PFSK-1 (cell line): ENCODE results near the gene CTNND2.

ENCODE experiments used
- FOXP2 ChIP-seq: optimal IDR thresholded peaks from 2 replicates; pipeline ENCODE3; 2011; ENCODE audit warnings: borderline replicate concordance, control low read depth, inconsistent platforms; ENCODE audit not compliant: insufficient read depth; ENCODE audit errors: extremely low read length, extremely low read depth
- POLR2AphosphoS5 ChIP-seq: IDR thresholded peaks from 2 replicates; pipeline ENCODE4 v1.6.1; 2012; ENCODE audit warnings: low read depth, mild to moderate bottlenecking, control low read depth, low read length, moderate library complexity
- REST ChIP-seq, 2 experiments: IDR thresholded peaks; 2 replicates each; pipeline versions ENCODE4 v1.6.1 to v1.8.0; 2011 to 2012; ENCODE audit warnings: low read depth in 2 of 2, low read length in 2 of 2, control low read depth in 1 of 2, inconsistent platforms in 1 of 2, mild to moderate bottlenecking in 1 of 2, moderate library complexity in 1 of 2; ENCODE audit not compliant: insufficient read depth in 1 of 2
- SIN3A ChIP-seq: IDR thresholded peaks from 2 replicates; pipeline ENCODE4 v1.6.1; 2012; ENCODE audit warnings: mild to moderate bottlenecking, low read length, moderate library complexity, borderline replicate concordance; ENCODE audit not compliant: insufficient read depth
- TAF1 ChIP-seq: IDR thresholded peaks from 2 replicates; pipeline ENCODE4 v1.6.1; 2012; ENCODE audit warnings: low read length, control low read depth, borderline replicate concordance; ENCODE audit not compliant: insufficient read depth

The CTNND2 gene

GRCh38 chr5:11047625-11048024 is 856.6 kb downstream of the CTNND2 start:
- TF ChIP-seq SIN3A (no peak), REST (IDR thresholded peaks at IDR 0.05; ENCODE audit: insufficient read depth in 1 of 2, low read depth in 2 of 2, low read length in 2 of 2) (no peak), FOXP2 (no peak), POLR2AphosphoS5 (no peak), TAF1 (no peak)

GRCh38 chr5:11047030-11047429 is 857.2 kb downstream of the CTNND2 start:
- TF ChIP-seq TAF1 (no peak), POLR2AphosphoS5 (no peak), REST (IDR thresholded peaks at IDR 0.05; ENCODE audit: insufficient read depth in 1 of 2, low read depth in 2 of 2, low read length in 2 of 2) (no peak), SIN3A (no peak), FOXP2 (no peak)

- TF ChIP-seq POLR2AphosphoS5, result no peak
- no peak for TF ChIP-seq REST (IDR thresholded peaks at IDR 0.05; ENCODE audit: insufficient read depth in 1 of 2, low read depth in 2 of 2, low read length in 2 of 2)
- no peak for TF ChIP-seq SIN3A
- TF ChIP-seq FOXP2, result no peak
- TF ChIP-seq TAF1, result no peak
Measured at GRCh38 chr5:11046160-11046559, 858.1 kb downstream of the CTNND2 start.

- TF ChIP-seq FOXP2, result no peak
- no peak for TF ChIP-seq SIN3A
- no peak for TF ChIP-seq REST (IDR thresholded peaks at IDR 0.05; ENCODE audit: insufficient read depth in 1 of 2, low read depth in 2 of 2, low read length in 2 of 2)
- TF ChIP-seq TAF1, result no peak
Measured at GRCh38 chr5:11045411-11045810, 858.8 kb downstream of the CTNND2 start.

GRCh38 chr5:11044581-11044980 is 859.7 kb downstream of the CTNND2 start:
- TF ChIP-seq FOXP2 (no peak), POLR2AphosphoS5 (no peak), TAF1 (no peak)

- no peak for TF ChIP-seq FOXP2
- no peak for TF ChIP-seq POLR2AphosphoS5
- TF ChIP-seq REST (IDR thresholded peaks at IDR 0.05; ENCODE audit: insufficient read depth in 1 of 2, low read depth in 2 of 2, low read length in 2 of 2), result no peak
- no peak for TF ChIP-seq SIN3A
- no peak for TF ChIP-seq TAF1
Measured at GRCh38 chr5:11043881-11044280, 860.4 kb downstream of the CTNND2 start.
